Measurements from ENCODE around the gene NINJ1. TPM values are rescaled to one million over a fixed set of nuclear protein-coding genes. Genes with fewer than 3 reads are reported as not detected.

Gene NINJ1
- total and polyA plus RNA-seq, 7 donors = 28.9 to 116 (median 57.8) TPM

DNA sequence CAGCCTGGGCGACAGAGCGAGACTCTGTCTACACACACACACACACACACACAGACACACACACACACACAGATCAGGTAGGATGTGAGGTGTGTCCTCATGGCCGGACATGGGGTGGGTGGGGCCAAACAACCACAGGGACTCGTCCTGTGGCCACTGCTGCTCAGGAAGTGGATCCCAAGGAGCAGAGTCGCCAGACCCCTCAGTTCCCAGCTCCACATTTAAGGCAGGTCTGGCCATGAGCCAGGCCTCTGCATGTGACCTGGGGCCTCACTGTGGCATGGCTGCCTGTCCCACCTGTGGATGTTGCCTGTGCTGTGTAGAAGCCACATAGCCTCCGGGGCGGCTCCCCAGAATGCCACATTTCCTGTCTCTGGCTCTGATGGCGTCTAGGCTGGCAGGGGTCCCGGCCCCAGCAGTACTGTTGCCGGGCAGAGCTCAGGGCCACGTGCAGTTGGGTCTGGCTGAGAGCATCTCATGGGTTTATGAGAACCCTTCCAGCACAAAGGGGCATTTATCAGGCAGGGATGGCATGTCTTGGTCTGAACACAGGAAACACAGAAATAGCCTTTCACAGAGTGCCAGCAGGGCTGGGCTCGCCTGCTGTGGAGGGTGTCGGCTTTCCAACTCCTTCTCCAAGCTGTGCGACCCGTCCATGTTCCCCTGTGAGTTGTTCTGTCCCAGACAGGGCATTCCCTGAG is 9.9 kb upstream of the NINJ1 start:
- H3K36me3 ChIP-seq = no peaks in the 10 kb centered on the region
- H3K4me1 ChIP-seq = peaks cover 0 to 11% (median 5%) of the 10 kb centered on the region in 4 donors
- peak overlapping the region; percentile 1 to 45 (median 12) for H3K27ac ChIP-seq
- WGBS, 2 donors = 34 to 42% methylated on average over 15 of the region's 15 CpGs
- no peak for DNase-seq
- intact Hi-C loops (cut with DNase I) = no loop called here
- no peaks in the 10 kb centered on the region for H3K9me3 ChIP-seq
- H3K4me3 ChIP-seq = no peak overlapping the region
- TF ChIP-seq POLR2A (IDR thresholded peaks at IDR 0.05) (no peak), EP300 (IDR thresholded peaks at IDR 0.05) (no peak), POLR2AphosphoS5 (IDR thresholded peaks at IDR 0.05) (peak in 2 of 4 donors; percentile 22 to 24)
- H3K27me3 ChIP-seq = no peaks in the 10 kb centered on the region

GRCh38 chr9:93141771-93142483 is 7.9 kb upstream of the NINJ1 start:
- intact Hi-C loops (cut with DNase I) = no loop called here

DNA sequence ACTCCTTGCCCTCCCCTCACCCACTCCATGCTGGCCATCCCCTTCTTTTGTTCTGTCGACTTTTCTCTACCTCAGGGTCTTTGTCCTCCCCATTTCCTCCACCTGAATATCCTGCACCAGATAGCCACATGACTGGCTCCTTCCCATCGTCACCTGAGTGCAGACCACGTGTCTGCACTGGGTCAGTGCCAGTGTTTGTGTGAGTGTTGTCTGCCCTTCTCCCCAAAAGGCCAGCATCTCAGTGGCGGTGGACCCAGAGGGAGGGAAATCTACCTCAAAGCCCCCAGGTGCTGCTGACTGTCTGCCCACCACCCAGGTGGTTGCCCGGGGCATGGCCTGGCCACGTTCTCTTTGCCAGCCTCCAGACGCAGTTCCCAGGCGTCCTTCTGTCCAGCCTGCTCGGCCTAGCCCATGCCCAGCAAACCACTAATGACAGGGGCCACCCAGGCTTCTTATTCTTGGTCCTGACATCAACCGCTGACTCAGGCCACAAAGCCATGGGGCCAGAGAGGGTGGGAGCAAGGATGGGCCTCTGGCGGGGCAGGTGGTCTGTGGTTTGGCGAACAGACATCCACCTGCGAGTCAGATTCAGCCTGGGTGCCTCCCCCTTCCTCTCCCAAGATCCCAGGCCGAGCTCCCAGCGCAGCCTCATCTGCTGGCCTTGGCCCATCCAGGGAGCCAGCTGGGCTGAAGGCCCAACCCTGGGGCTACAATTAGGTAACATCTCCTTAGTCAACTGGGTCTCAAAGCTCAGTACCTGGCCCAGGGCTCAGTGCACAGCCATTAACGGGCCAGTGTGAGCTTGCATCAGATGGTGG is 5.5 kb upstream of the NINJ1 start:
- Histone ChIP-seq H3K4me3 (no peak overlapping the region), H3K4me1 (peaks cover 0 to 30% (median 18%) of the 10 kb centered on the region in 4 donors), H3K36me3 (no peaks in the 10 kb centered on the region), H3K27me3 (no peaks in the 10 kb centered on the region), H3K9me3 (no peaks in the 10 kb centered on the region), H3K27ac (no peak overlapping the region)
- WGBS, 2 donors = 79 to 89% methylated on average over 16 of the region's 16 CpGs
- no peak for TF ChIP-seq POLR2AphosphoS5 (IDR thresholded peaks at IDR 0.05)
- TF ChIP-seq POLR2A (IDR thresholded peaks at IDR 0.05) = no peak
- no peak for TF ChIP-seq EP300 (IDR thresholded peaks at IDR 0.05)
- TF ChIP-seq, protein P1, sequence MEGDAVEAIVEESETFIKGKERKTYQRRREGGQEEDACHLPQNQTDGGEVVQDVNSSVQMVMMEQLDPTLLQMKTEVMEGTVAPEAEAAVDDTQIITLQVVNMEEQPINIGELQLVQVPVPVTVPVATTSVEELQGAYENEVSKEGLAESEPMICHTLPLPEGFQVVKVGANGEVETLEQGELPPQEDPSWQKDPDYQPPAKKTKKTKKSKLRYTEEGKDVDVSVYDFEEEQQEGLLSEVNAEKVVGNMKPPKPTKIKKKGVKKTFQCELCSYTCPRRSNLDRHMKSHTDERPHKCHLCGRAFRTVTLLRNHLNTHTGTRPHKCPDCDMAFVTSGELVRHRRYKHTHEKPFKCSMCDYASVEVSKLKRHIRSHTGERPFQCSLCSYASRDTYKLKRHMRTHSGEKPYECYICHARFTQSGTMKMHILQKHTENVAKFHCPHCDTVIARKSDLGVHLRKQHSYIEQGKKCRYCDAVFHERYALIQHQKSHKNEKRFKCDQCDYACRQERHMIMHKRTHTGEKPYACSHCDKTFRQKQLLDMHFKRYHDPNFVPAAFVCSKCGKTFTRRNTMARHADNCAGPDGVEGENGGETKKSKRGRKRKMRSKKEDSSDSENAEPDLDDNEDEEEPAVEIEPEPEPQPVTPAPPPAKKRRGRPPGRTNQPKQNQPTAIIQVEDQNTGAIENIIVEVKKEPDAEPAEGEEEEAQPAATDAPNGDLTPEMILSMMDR (IDR thresholded peaks at IDR 0.05) = no peak
- intact Hi-C loops (cut with DNase I) = loop anchor here (10.0 kb wide), 1 partner anchor 135 kb away; no protein-coding TSS in a partner anchor
- no peak for DNase-seq

More at GRCh38 chr9:93141771-93142483, 7.9 kb upstream of the NINJ1 start:
- Histone ChIP-seq H3K4me3 (no peak overlapping the region), H3K4me1 (peaks cover 0 to 11% (median 5%) of the 10 kb centered on the region in 4 donors), H3K9me3 (no peaks in the 10 kb centered on the region), H3K36me3 (no peaks in the 10 kb centered on the region), H3K27ac (no peak overlapping the region), H3K27me3 (no peaks in the 10 kb centered on the region)
- TF ChIP-seq, protein P1 (IDR thresholded peaks at IDR 0.05) = no peak
- no peak for TF ChIP-seq EP300 (IDR thresholded peaks at IDR 0.05)
- no peak for TF ChIP-seq POLR2A (IDR thresholded peaks at IDR 0.05)
- TF ChIP-seq POLR2AphosphoS5 (IDR thresholded peaks at IDR 0.05) = no peak
- DNase-seq = no peak
- WGBS, 2 donors = 80 to 90% methylated on average over 8 of the region's 8 CpGs

GRCh38 chr9:93138171-93138764 is 4.2 kb upstream of the NINJ1 start:
- Histone ChIP-seq H3K27ac (no peak overlapping the region), H3K36me3 (no peaks in the 10 kb centered on the region), H3K27me3 (no peaks in the 10 kb centered on the region), H3K4me3 (no peak overlapping the region), H3K9me3 (no peaks in the 10 kb centered on the region), H3K4me1 (peaks cover 0 to 25% (median 18%) of the 10 kb centered on the region in 4 donors)
- intact Hi-C loops (cut with DNase I) = loop anchor here (10.0 kb wide), 1 partner anchor 133 kb away; no protein-coding TSS in a partner anchor
- WGBS, 2 donors = 61 to 78% methylated on average over 7 of the region's 7 CpGs
- DNase-seq = no peak
- TF ChIP-seq POLR2AphosphoS5 (IDR thresholded peaks at IDR 0.05) (no peak), EP300 (IDR thresholded peaks at IDR 0.05) (no peak), POLR2A (IDR thresholded peaks at IDR 0.05) (no peak)
- TF ChIP-seq, protein P1 (IDR thresholded peaks at IDR 0.05) = no peak
